Peyer's patch (tissue), 4 donors: Measurements from ENCODE around the gene TUBB2A. TPM values are rescaled to one million over a fixed set of nuclear protein-coding genes. Genes with fewer than 3 reads are reported as not detected.

ENCODE experiments used
- DNase-seq, 3 donors: peaks; one replicate each; pipeline ENCODE4 v3.0.0-alpha.2; 2017 to 2019
- H3K27ac ChIP-seq, 4 donors: fragments of 200-600 bp; sonication (generic); one replicate each; pipeline ENCODE4 v1.5.1; 2016 to 2019
- H3K27me3 ChIP-seq, 2 donors: fragments of 200-600 bp; sonication (generic); one replicate each; pipeline ENCODE4 v1.5.1; 2019
- H3K36me3 ChIP-seq, 3 donors: fragments of 200-600 bp; sonication (generic); one replicate each; pipeline ENCODE4 v1.5.1; 2016 to 2019
- H3K4me1 ChIP-seq, 4 donors: fragments of 200-600 bp; sonication (generic); one replicate each; pipeline ENCODE4 v1.5.1; 2016 to 2019
- H3K4me3 ChIP-seq, 4 donors: fragments of 200-600 bp; sonication (generic); 1 replicate in 3 of 4; 2 replicates in 1 of 4; pipeline ENCODE4 v1.5.1; 2016 to 2019; ENCODE audit warnings: mild to moderate bottlenecking in 1 of 4
- H3K9me3 ChIP-seq, 4 donors: fragments of 200-600 bp; sonication (generic); one replicate each; pipeline ENCODE4 v1.5.1; 2016 to 2019; ENCODE audit warnings: mild to moderate bottlenecking in 1 of 4
- POLR2A ChIP-seq, 2 donors: fragments of 450-650 bp; IDR thresholded peaks; one replicate each; pipeline ENCODE4 v1.5.1; 2017; ENCODE audit warnings: antibody characterized with exemption in 2 of 2, mild to moderate bottlenecking in 2 of 2, moderate library complexity in 2 of 2
- total RNA-seq, 4 donors: library from RNA; depleted of rRNA; stranded (reverse); fragments of >200 nt; gene quantifications; one replicate each; pipeline ENCODE4 v1.1.0, GENCODE V29; 2016
- TF ChIP-seq, protein P1 (sequence below), 6 experiments: fragments of 450-650 bp in 4 of 6; fragments of 200-600 bp in 2 of 6; sonication (generic) in 1 of 6; IDR thresholded peaks; one replicate each; pipeline ENCODE4 v1.5.1; 2017 to 2019; ENCODE audit warnings: antibody characterized with exemption in 6 of 6, mild to moderate bottlenecking in 3 of 6, moderate library complexity in 1 of 6

Gene TUBB2A
- total RNA-seq, 4 donors from 2014 or later, result 13.2 to 61.6 (median 47.6) TPM

DNA sequence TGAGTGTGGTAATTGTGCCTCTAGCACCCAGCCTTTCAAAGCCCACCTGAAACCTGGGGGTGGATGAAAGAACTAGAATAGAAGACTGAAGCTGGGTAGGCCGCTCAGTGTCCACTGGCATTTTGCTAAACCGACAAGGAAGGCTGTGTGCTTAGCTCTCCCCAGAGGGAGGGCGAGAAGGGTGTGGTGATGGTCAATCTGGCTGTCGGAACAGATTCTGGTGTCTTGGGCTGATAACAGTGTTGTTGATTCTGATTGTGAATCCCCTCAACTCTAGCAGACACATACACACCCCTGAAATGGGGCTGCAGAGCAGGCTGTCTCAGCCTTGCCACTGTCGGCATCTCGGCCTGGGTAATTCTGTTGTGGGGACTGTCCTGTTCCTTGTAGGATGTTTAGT is 43.0 kb downstream of the TUBB2A start:
- no peak for DNase-seq
- peaks cover 0 to 58% (median 0%) of the 10 kb centered on the region in 3 donors for H3K36me3 ChIP-seq
- H3K4me1 ChIP-seq, result peaks cover 0 to 9% (median 0%) of the 10 kb centered on the region in 4 donors
- H3K9me3 ChIP-seq, result no peaks in the 10 kb centered on the region
- no peak for TF ChIP-seq POLR2A (IDR thresholded peaks at IDR 0.05)
- TF ChIP-seq, protein P1, sequence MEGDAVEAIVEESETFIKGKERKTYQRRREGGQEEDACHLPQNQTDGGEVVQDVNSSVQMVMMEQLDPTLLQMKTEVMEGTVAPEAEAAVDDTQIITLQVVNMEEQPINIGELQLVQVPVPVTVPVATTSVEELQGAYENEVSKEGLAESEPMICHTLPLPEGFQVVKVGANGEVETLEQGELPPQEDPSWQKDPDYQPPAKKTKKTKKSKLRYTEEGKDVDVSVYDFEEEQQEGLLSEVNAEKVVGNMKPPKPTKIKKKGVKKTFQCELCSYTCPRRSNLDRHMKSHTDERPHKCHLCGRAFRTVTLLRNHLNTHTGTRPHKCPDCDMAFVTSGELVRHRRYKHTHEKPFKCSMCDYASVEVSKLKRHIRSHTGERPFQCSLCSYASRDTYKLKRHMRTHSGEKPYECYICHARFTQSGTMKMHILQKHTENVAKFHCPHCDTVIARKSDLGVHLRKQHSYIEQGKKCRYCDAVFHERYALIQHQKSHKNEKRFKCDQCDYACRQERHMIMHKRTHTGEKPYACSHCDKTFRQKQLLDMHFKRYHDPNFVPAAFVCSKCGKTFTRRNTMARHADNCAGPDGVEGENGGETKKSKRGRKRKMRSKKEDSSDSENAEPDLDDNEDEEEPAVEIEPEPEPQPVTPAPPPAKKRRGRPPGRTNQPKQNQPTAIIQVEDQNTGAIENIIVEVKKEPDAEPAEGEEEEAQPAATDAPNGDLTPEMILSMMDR (IDR thresholded peaks at IDR 0.05), result no peak
- H3K27ac ChIP-seq, result no peak overlapping the region
- H3K4me3 ChIP-seq, result no peak overlapping the region
- H3K27me3 ChIP-seq, result no peaks in the 10 kb centered on the region

DNA sequence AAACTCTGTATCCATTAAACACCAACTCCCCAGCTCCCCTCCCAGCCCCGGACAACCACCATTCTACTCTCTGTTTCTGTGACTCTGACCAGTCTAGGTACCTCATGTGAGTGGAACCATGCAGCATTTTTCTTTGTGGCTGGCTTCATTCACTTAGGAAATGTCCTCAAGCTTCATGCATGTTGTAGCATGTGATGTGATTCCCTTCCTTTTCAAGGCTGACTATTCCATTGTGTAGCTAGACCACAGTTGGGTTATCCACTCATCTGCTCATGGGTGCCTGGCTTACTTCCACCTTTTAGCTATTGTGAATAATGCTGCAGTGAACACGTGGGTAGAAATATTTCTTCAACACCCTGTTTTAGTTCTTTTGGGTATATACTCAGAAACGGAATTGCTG is 47.6 kb downstream of the TUBB2A start:
- Histone ChIP-seq H3K27ac (no peak overlapping the region), H3K9me3 (no peaks in the 10 kb centered on the region), H3K4me3 (no peak overlapping the region), H3K36me3 (peaks cover 0 to 90% (median 0%) of the 10 kb centered on the region in 3 donors), H3K27me3 (no peaks in the 10 kb centered on the region), H3K4me1 (no peaks in the 10 kb centered on the region)
- no peak for TF ChIP-seq POLR2A (IDR thresholded peaks at IDR 0.05)
- TF ChIP-seq, protein P1 (IDR thresholded peaks at IDR 0.05), result no peak
- DNase-seq, result no peak

DNA sequence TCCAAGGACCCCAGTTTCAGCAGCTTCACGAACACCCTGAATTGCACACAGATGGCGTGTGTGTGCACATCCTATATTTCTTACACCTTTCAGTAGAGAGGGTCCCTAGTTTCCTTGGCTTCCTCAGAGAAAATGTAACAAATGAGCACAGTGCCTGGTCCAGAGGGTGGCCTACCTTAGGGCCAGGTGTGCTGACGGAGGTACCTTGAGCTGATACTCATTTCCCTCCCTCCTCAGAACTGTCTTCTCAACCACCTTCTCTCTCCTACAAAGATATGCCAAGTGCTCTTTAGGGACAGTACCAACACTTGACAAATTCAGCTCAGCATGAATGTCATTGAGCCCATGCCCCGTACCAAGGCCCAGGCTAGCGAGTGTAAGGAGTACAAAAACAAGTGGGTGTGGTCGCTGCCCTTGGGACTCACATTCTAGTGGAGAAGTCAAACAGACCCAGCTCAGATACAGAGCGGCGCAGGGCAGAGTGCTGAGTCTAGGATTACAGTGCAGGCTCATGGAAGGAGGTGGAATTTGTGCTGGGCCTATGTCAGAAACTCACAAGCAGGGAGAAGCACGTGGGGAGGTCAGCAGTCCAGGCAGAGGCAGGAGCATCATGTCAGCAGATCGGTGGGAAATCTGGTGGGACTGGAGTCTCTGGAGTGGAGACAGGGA is 48.5 kb downstream of the TUBB2A start:
- Histone ChIP-seq H3K27ac (no peak overlapping the region), H3K4me1 (no peaks in the 10 kb centered on the region), H3K27me3 (no peaks in the 10 kb centered on the region), H3K9me3 (no peaks in the 10 kb centered on the region), H3K36me3 (peaks cover 0 to 87% (median 0%) of the 10 kb centered on the region in 3 donors), H3K4me3 (no peak overlapping the region)
- TF ChIP-seq, protein P1 (IDR thresholded peaks at IDR 0.05), result no peak
- TF ChIP-seq POLR2A (IDR thresholded peaks at IDR 0.05), result no peak
- no peak for DNase-seq

Other genes with a start within 250 kb of the TUBB2A start
- gene SERPINB6, start 186.0 kb downstream of the TUBB2A start, total RNA-seq, result 100 to 1,000 TPM; 170 to 462 (median 219) TPM
- gene NQO2, start 157.7 kb downstream of the TUBB2A start, total RNA-seq, result 10 to 100 TPM; 22.1 to 60.8 (median 29.3) TPM
- gene RIPK1, start 89.0 kb downstream of the TUBB2A start, total RNA-seq, result 10 to 100 TPM; 38.5 to 48.7 (median 40.8) TPM
- 10 to 100 TPM; 21.5 to 73.1 (median 68.2) TPM for gene BPHL, start 38.8 kb downstream of the TUBB2A start, total RNA-seq
- 1 to 10 TPM; 2.4 to 7.4 (median 4.5) TPM for gene TUBB2B, start 70.1 kb upstream of the TUBB2A start, total RNA-seq
- gene PSMG4, start 101.4 kb upstream of the TUBB2A start, total RNA-seq, result 10 to 100 TPM in 3 of 4 donors, 1 to 10 TPM in 1; 6.6 to 16.8 (median 15.9) TPM